Activated naive CD4-positive, alpha-beta T cell treated with anti-CD3 and anti-CD28 coated beads, Interleukin-2, amount 50 U/mL, for 24 hours (primary cell): ENCODE results near the gene NAALADL2.

Experiments
- H3K27ac Mint-ChIP-seq: one replicate; pipeline ENCODE4 v1.8.0; 2021; ENCODE audit warnings: mild to moderate bottlenecking, mixed read lengths
- H3K27me3 Mint-ChIP-seq: one replicate; pipeline ENCODE4 v1.8.0; 2021; ENCODE audit warnings: mixed read lengths
- H3K36me3 Mint-ChIP-seq: one replicate; pipeline ENCODE4 v1.8.0; 2021; ENCODE audit warnings: mixed read lengths
- H3K4me1 Mint-ChIP-seq: one replicate; pipeline ENCODE4 v1.8.0; 2021; ENCODE audit warnings: mixed read lengths
- H3K4me3 Mint-ChIP-seq: one replicate; pipeline ENCODE4 v1.8.0; 2021; ENCODE audit warnings: mild to moderate bottlenecking, mixed read lengths
- H3K9me3 Mint-ChIP-seq: one replicate; pipeline ENCODE4 v1.8.0; 2021; ENCODE audit warnings: mixed read lengths

The NAALADL2 gene

GRCh38 chr3:175003590-175003989 lies 144.5 kb downstream of the NAALADL2 start:
- no peaks in the 10 kb centered on the region for H3K27me3 Mint-ChIP-seq

DNA sequence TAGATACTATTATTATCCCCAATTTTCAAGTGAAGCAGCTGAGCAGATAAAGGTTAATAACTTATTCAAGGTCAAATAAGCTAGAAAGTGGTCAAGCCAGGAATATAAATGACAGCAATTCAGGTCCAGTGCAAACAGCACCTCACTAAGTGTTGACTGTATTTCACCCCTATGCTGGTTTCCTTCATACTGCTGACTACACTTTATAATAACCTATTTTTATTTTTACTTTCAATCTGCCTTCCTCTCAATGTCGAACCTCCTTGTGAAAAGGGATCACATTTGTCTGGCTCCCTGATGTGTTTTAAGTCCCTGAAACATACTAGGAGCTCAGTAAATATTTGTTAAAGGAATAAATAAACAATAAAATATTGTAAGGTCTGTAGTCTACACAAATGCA lies 146.1 kb downstream of the NAALADL2 start:
- no peaks in the 10 kb centered on the region for H3K4me1 Mint-ChIP-seq
- H3K36me3 Mint-ChIP-seq = no peaks in the 10 kb centered on the region
- H3K9me3 Mint-ChIP-seq = peaks cover 10% of the 10 kb centered on the region
- H3K27ac Mint-ChIP-seq = no peak overlapping the region
- H3K4me3 Mint-ChIP-seq = no peak overlapping the region
- no peaks in the 10 kb centered on the region for H3K27me3 Mint-ChIP-seq

More at GRCh38 chr3:175003590-175003989, 144.5 kb downstream of the NAALADL2 start:
- no peaks in the 10 kb centered on the region for H3K4me1 Mint-ChIP-seq
- no peak overlapping the region for H3K4me3 Mint-ChIP-seq
- peaks cover 10% of the 10 kb centered on the region for H3K9me3 Mint-ChIP-seq
- H3K27ac Mint-ChIP-seq = no peak overlapping the region
- H3K36me3 Mint-ChIP-seq = no peaks in the 10 kb centered on the region

- Mint-ChIP-seq H3K36me3 (no peaks in the 10 kb centered on the region), H3K4me3 (no peak overlapping the region), H3K9me3 (peaks cover 10% of the 10 kb centered on the region), H3K27me3 (no peaks in the 10 kb centered on the region), H3K4me1 (no peaks in the 10 kb centered on the region), H3K27ac (no peak overlapping the region)
Measured at GRCh38 chr3:175005881-175006280, 146.7 kb downstream of the NAALADL2 start.

DNA sequence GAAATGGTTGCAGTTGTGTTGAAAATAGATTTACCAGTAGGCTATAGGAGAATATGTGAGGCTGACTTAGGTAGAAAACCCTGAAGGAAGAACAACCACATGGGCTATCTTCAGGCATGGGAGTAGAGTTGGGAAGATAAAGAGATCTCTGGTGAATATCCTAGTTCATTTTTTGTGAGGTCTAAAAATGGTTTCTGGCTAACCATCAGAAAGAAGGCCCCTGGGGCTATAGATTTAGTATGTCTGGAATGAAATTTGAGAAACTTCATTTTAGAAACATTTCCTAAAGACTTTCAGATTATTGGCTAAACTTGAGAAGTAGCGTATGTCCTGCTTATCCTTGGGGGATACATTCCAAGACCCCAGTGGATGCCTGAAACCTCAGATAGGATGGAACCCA lies 148.2 kb downstream of the NAALADL2 start:
- Mint-ChIP-seq H3K4me3 (no peak overlapping the region), H3K27ac (no peak overlapping the region), H3K36me3 (no peaks in the 10 kb centered on the region), H3K9me3 (peaks cover 10% of the 10 kb centered on the region), H3K27me3 (no peaks in the 10 kb centered on the region), H3K4me1 (no peaks in the 10 kb centered on the region)

- H3K9me3 Mint-ChIP-seq = peaks cover 5% of the 10 kb centered on the region
- H3K36me3 Mint-ChIP-seq = no peaks in the 10 kb centered on the region
- H3K4me3 Mint-ChIP-seq = no peak overlapping the region
- H3K27me3 Mint-ChIP-seq = no peaks in the 10 kb centered on the region
- H3K4me1 Mint-ChIP-seq = no peaks in the 10 kb centered on the region
- no peak overlapping the region for H3K27ac Mint-ChIP-seq
Measured at GRCh38 chr3:175009295-175009694, 150.2 kb downstream of the NAALADL2 start.

- Mint-ChIP-seq H3K4me3 (no peak overlapping the region), H3K27me3 (no peaks in the 10 kb centered on the region), H3K36me3 (no peaks in the 10 kb centered on the region), H3K9me3 (no peaks in the 10 kb centered on the region), H3K27ac (no peak overlapping the region), H3K4me1 (no peaks in the 10 kb centered on the region)
Measured at GRCh38 chr3:175015056-175015635, 156.0 kb downstream of the NAALADL2 start.

- H3K27ac Mint-ChIP-seq = no peak overlapping the region
- H3K4me1 Mint-ChIP-seq = no peaks in the 10 kb centered on the region
- H3K9me3 Mint-ChIP-seq = peaks cover 7% of the 10 kb centered on the region
- H3K4me3 Mint-ChIP-seq = no peak overlapping the region
- no peaks in the 10 kb centered on the region for H3K36me3 Mint-ChIP-seq
- no peaks in the 10 kb centered on the region for H3K27me3 Mint-ChIP-seq
Measured at GRCh38 chr3:175018946-175019727, 160.0 kb downstream of the NAALADL2 start.

GRCh38 chr3:175020101-175020500 lies 161.0 kb downstream of the NAALADL2 start:
- H3K4me1 Mint-ChIP-seq = no peaks in the 10 kb centered on the region
- peaks cover 7% of the 10 kb centered on the region for H3K9me3 Mint-ChIP-seq
- no peaks in the 10 kb centered on the region for H3K36me3 Mint-ChIP-seq
- H3K4me3 Mint-ChIP-seq = no peak overlapping the region
- H3K27ac Mint-ChIP-seq = no peak overlapping the region
- H3K27me3 Mint-ChIP-seq = no peaks in the 10 kb centered on the region

- no peaks in the 10 kb centered on the region for H3K36me3 Mint-ChIP-seq
- peaks cover 18% of the 10 kb centered on the region for H3K9me3 Mint-ChIP-seq
- H3K27me3 Mint-ChIP-seq = no peaks in the 10 kb centered on the region
- H3K27ac Mint-ChIP-seq = no peak overlapping the region
- no peaks in the 10 kb centered on the region for H3K4me1 Mint-ChIP-seq
- no peak overlapping the region for H3K4me3 Mint-ChIP-seq
Measured at GRCh38 chr3:175029828-175030227, 170.7 kb downstream of the NAALADL2 start.

DNA sequence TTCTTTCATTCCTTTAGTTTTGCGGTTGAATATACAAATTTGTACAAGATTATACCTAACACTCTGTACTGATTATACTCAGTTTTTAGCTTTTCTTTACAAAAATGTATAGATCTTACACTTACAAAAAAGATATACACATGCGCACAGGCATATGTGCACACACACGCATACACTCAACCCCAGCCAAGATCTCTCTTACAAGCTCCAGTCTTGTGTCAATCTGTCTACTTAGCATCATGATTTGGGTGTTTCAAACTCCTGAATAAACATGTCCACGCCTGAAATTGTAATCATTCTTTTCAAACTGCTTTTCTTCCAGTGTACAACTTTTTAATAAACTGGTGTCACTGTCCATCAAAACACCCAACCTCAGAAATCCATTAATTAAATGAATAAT lies 180.7 kb downstream of the NAALADL2 start:
- Mint-ChIP-seq H3K36me3 (no peaks in the 10 kb centered on the region), H3K27me3 (no peaks in the 10 kb centered on the region), H3K27ac (no peak overlapping the region), H3K4me3 (no peak overlapping the region), H3K9me3 (peaks cover 13% of the 10 kb centered on the region), H3K4me1 (no peaks in the 10 kb centered on the region)

- Mint-ChIP-seq H3K27ac (no peak overlapping the region), H3K4me1 (no peaks in the 10 kb centered on the region), H3K27me3 (no peaks in the 10 kb centered on the region), H3K36me3 (no peaks in the 10 kb centered on the region), H3K4me3 (no peak overlapping the region), H3K9me3 (peaks cover 19% of the 10 kb centered on the region)
Measured at GRCh38 chr3:175041369-175041768, 182.2 kb downstream of the NAALADL2 start.

DNA sequence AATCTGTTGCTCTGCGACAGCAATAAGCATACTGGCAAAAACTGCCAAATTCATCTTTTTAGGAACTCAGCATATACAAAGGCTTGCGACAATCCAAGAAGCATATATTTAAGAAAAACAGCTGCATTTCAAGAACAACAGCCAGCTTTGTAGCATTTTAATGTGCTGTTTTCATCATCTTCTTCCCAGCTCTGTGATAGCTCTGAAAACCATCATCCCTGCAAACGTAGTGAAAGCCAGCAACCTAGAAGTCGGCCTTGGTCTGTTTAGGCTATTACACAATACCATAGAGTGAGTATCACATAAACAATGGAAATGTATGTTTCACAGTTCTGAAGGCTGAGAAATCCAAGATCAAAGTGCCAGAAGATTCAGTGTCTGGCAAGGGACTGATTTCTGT lies 187.5 kb downstream of the NAALADL2 start:
- Mint-ChIP-seq H3K4me3 (no peak overlapping the region), H3K9me3 (peaks cover 24% of the 10 kb centered on the region), H3K27ac (no peak overlapping the region), H3K36me3 (no peaks in the 10 kb centered on the region), H3K27me3 (no peaks in the 10 kb centered on the region), H3K4me1 (no peaks in the 10 kb centered on the region)

DNA sequence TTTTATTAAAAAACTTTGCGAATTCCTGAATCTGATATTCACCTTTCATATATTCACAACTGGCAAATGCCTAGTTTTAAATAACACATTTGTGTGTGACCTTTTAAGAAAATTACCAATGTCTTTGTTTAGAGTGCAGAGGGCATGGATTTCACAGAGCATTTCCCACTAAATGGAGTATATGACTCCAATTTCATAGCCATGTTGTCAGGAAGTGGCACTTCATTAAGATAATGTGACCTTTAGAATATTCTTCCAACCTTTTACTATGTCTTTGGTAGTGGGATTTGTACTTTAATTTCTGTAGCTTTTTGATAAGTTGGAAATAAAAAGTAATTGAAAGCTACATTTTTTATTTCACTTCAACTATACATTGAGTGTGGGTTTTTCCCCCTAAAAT lies 188.7 kb downstream of the NAALADL2 start:
- H3K27ac Mint-ChIP-seq = no peak overlapping the region
- H3K4me3 Mint-ChIP-seq = no peak overlapping the region
- peaks cover 24% of the 10 kb centered on the region for H3K9me3 Mint-ChIP-seq
- no peaks in the 10 kb centered on the region for H3K36me3 Mint-ChIP-seq
- no peaks in the 10 kb centered on the region for H3K4me1 Mint-ChIP-seq
- no peaks in the 10 kb centered on the region for H3K27me3 Mint-ChIP-seq

- Mint-ChIP-seq H3K36me3 (no peaks in the 10 kb centered on the region), H3K4me3 (no peak overlapping the region), H3K27ac (no peak overlapping the region), H3K9me3 (peaks cover 17% of the 10 kb centered on the region), H3K4me1 (no peaks in the 10 kb centered on the region), H3K27me3 (no peaks in the 10 kb centered on the region)
Measured at GRCh38 chr3:175057401-175057800, 198.3 kb downstream of the NAALADL2 start.

- H3K4me3 Mint-ChIP-seq = no peak overlapping the region
- no peaks in the 10 kb centered on the region for H3K36me3 Mint-ChIP-seq
- no peak overlapping the region for H3K27ac Mint-ChIP-seq
- H3K27me3 Mint-ChIP-seq = no peaks in the 10 kb centered on the region
- peaks cover 14% of the 10 kb centered on the region for H3K9me3 Mint-ChIP-seq
- no peaks in the 10 kb centered on the region for H3K4me1 Mint-ChIP-seq
Measured at GRCh38 chr3:175059788-175060187, 200.7 kb downstream of the NAALADL2 start.

DNA sequence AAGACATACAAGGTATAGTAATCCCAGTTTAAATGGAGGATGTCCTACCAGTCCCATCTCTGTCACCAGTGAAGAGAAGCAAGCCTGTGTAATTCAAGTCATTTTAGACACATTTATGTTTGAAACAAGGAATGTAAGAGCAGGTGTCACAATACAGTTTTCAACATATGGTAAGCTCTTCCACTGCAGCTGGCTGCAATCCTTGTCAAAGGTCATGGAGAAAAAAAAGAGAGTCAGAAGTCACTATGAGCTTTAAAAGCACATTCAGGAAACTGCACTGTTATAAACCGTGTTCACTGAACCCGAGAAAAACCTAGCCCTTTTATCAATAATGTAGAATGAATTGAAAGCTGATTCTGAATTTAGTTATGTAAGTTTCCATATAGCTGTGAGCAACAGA lies 206.4 kb downstream of the NAALADL2 start:
- peaks cover 2% of the 10 kb centered on the region for H3K36me3 Mint-ChIP-seq
- H3K27me3 Mint-ChIP-seq = no peaks in the 10 kb centered on the region
- H3K27ac Mint-ChIP-seq = no peak overlapping the region
- H3K4me3 Mint-ChIP-seq = no peak overlapping the region
- no peaks in the 10 kb centered on the region for H3K9me3 Mint-ChIP-seq
- no peaks in the 10 kb centered on the region for H3K4me1 Mint-ChIP-seq
